SKM-1 treated with dmso at 0.1 percent for 144 hours (cell line): ENCODE results near the gene TMEM127.

Source experiments
- DNase-seq: peaks from one replicate; lab custom pipeline; 2025; ENCODE audit not compliant: unreplicated experiment; lab: John Stamatoyannopoulos, UW

Gene TMEM127

GRCh38 chr2:96264656-96265348, 995 bp downstream of the TMEM127 start:
- DNase-seq = no peak

- no peak for DNase-seq
Observed at GRCh38 chr2:96264086-96264485, 1.7 kb downstream of the TMEM127 start.

- no peak for DNase-seq
Observed at GRCh38 chr2:96262306-96262705, 3.5 kb downstream of the TMEM127 start.

GRCh38 chr2:96261328-96262003, 4.3 kb downstream of the TMEM127 start:
- DNase-seq = no peak

- peak; percentile 91 for DNase-seq
Observed at GRCh38 chr2:96260387-96261260, 5.2 kb downstream of the TMEM127 start.

GRCh38 chr2:96259497-96259921, 6.3 kb downstream of the TMEM127 start:
- no peak for DNase-seq

- no peak for DNase-seq
Observed at GRCh38 chr2:96258166-96259022, 7.4 kb downstream of the TMEM127 start.

- peak; percentile 79 for DNase-seq
Observed at GRCh38 chr2:96257744-96258143, 8.1 kb downstream of the TMEM127 start.

GRCh38 chr2:96256611-96257113, 9.1 kb downstream of the TMEM127 start:
- DNase-seq = peak; percentile 30

- no peak for DNase-seq
Observed at GRCh38 chr2:96254571-96254970, 11.2 kb downstream of the TMEM127 start.

- DNase-seq = no peak
Observed at GRCh38 chr2:96253006-96253405, 12.8 kb downstream of the TMEM127 start.

- no peak for DNase-seq
Observed at GRCh38 chr2:96252526-96252925, 13.3 kb downstream of the TMEM127 start.

GRCh38 chr2:96251721-96252292, 14.0 kb downstream of the TMEM127 start:
- DNase-seq = no peak

- no peak for DNase-seq
Observed at GRCh38 chr2:96250188-96250587, 15.6 kb downstream of the TMEM127 start.

GRCh38 chr2:96249654-96250053, 16.1 kb downstream of the TMEM127 start:
- DNase-seq = no peak

- DNase-seq = no peak
Observed at GRCh38 chr2:96248624-96249023, 17.2 kb downstream of the TMEM127 start.

GRCh38 chr2:96247896-96248295, 17.9 kb downstream of the TMEM127 start:
- no peak for DNase-seq

GRCh38 chr2:96247009-96247408, 18.8 kb downstream of the TMEM127 start:
- DNase-seq = no peak

- DNase-seq = peak; percentile 90
Observed at GRCh38 chr2:96245609-96246390, 20.0 kb downstream of the TMEM127 start.
